HFFc6 (cell line): ENCODE data around the gene ACE2. TPM values are rescaled to one million over a fixed set of nuclear protein-coding genes. Genes with fewer than 3 reads are reported as not detected.

Experiments
- DNase-seq: peaks from one replicate; pipeline ENCODE4 v3.0.0-alpha.2; 2018
- H3K27ac Mint-ChIP-seq: 2 replicates; pipeline ENCODE4 v1.8.0; 2020; ENCODE audit warnings: mild to moderate bottlenecking, mixed read lengths
- H3K27me3 Mint-ChIP-seq: 2 replicates; pipeline ENCODE4 v1.8.0; 2021; ENCODE audit warnings: mild to moderate bottlenecking, moderate library complexity, mixed read lengths; ENCODE audit not compliant: insufficient read depth
- H3K36me3 Mint-ChIP-seq: 2 replicates; pipeline ENCODE4 v1.8.0; 2021; ENCODE audit warnings: low read depth, mixed read lengths
- H3K4me1 Mint-ChIP-seq: 2 replicates; pipeline ENCODE4 v1.8.0; 2020; ENCODE audit warnings: low read depth, mixed read lengths
- H3K4me3 Mint-ChIP-seq: 2 replicates; pipeline ENCODE4 v1.8.0; 2020; ENCODE audit warnings: mild to moderate bottlenecking, moderate library complexity, mixed read lengths
- H3K9me3 Mint-ChIP-seq: 2 replicates; pipeline ENCODE4 v1.8.0; 2020; ENCODE audit warnings: mild to moderate bottlenecking, mixed read lengths
- CTCF ChIP-seq: fragments of 200-600 bp; sonication (generic); IDR thresholded peaks from 2 replicates; pipeline ENCODE4 v1.5.0; 2021; ENCODE audit warnings: antibody characterized with exemption, mild to moderate bottlenecking
- total RNA-seq, 6 experiments: library from RNA; stranded (reverse); fragmentation: NEBNext Ultra II Directional; extraction: Animal tissue kit (Norgen Biotek cat#: 25700); gene quantifications; 2 replicates in 1 of 6; 3 replicates in 5 of 6; pipeline ENCODE4 v1.2.3, GENCODE V29; 2021

The ACE2 gene
- total RNA-seq, 6 experiments from 2014 or later, result not detected

- Mint-ChIP-seq H3K4me3 (no peak overlapping the region), H3K36me3 (no peaks in the 10 kb centered on the region), H3K27me3 (peaks cover 13% of the 10 kb centered on the region), H3K4me1 (no peaks in the 10 kb centered on the region), H3K9me3 (no peaks in the 10 kb centered on the region), H3K27ac (no peak overlapping the region)
- no peak for DNase-seq
- no peak for TF ChIP-seq CTCF
Measured at GRCh38 chrX:15566244-15566643, 34.5 kb downstream of the ACE2 start.

- DNase-seq, result peak; percentile 20
- peak; percentile 62; the same call in 1 of the 2 replicates for TF ChIP-seq CTCF
- Mint-ChIP-seq H3K4me3 (no peak overlapping the region), H3K36me3 (no peaks in the 10 kb centered on the region), H3K4me1 (no peaks in the 10 kb centered on the region), H3K27me3 (peaks cover 12% of the 10 kb centered on the region; the same call in 1 of the 2 replicates), H3K9me3 (no peaks in the 10 kb centered on the region), H3K27ac (no peak overlapping the region)
Measured at GRCh38 chrX:15564981-15565579, 35.7 kb downstream of the ACE2 start.

GRCh38 chrX:15563056-15563455 lies 37.7 kb downstream of the ACE2 start:
- no peak overlapping the region for H3K4me3 Mint-ChIP-seq
- DNase-seq, result no peak
- no peaks in the 10 kb centered on the region for H3K4me1 Mint-ChIP-seq
- TF ChIP-seq CTCF, result no peak
- no peak overlapping the region for H3K27ac Mint-ChIP-seq
- no peaks in the 10 kb centered on the region for H3K36me3 Mint-ChIP-seq
- H3K27me3 Mint-ChIP-seq, result peaks cover 12% of the 10 kb centered on the region; the same call in 1 of the 2 replicates
- no peaks in the 10 kb centered on the region for H3K9me3 Mint-ChIP-seq

- no peak overlapping the region for H3K27ac Mint-ChIP-seq
Measured at GRCh38 chrX:15560924-15561323, 39.8 kb downstream of the ACE2 start.

GRCh38 chrX:15559227-15559626 lies 41.5 kb downstream of the ACE2 start:
- no peak for DNase-seq
- Mint-ChIP-seq H3K36me3 (no peaks in the 10 kb centered on the region), H3K9me3 (no peaks in the 10 kb centered on the region), H3K4me3 (no peak overlapping the region), H3K4me1 (no peaks in the 10 kb centered on the region), H3K27ac (no peak overlapping the region), H3K27me3 (peaks cover 3% of the 10 kb centered on the region; the same call in 1 of the 2 replicates)
- TF ChIP-seq CTCF, result no peak

More at GRCh38 chrX:15560924-15561323, 39.8 kb downstream of the ACE2 start:
- no peak for DNase-seq
- no peak for TF ChIP-seq CTCF
- Mint-ChIP-seq H3K27me3 (peaks cover 3% of the 10 kb centered on the region; the same call in 1 of the 2 replicates), H3K36me3 (no peaks in the 10 kb centered on the region), H3K9me3 (no peaks in the 10 kb centered on the region), H3K4me1 (no peaks in the 10 kb centered on the region), H3K4me3 (no peak overlapping the region)
